ENCODE data around the gene NOXA1. TPM values are rescaled to one million over a fixed set of nuclear protein-coding genes. Genes with fewer than 3 reads are reported as not detected.
"Not testable (repeated sequence)": the region's sequence is repeated elsewhere in the genome, so short reads cannot be mapped to it uniquely, and the experiment has no call there.

NOXA1 gene
- total RNA-seq, 4 donors from 2014 or later, result 19.7 to 53.9 (median 40.8) TPM

- 94 to 100% methylated on average over 7 to 11 of the region's 11 CpGs for WGBS, 2 donors (ENCODE audit: low coverage in 1 of 2)
- H3K36me3 ChIP-seq, result no peaks in the 10 kb centered on the region
- in situ Hi-C loops (cut with MboI; ENCODE audit: low pct_ligation_motif_present in 1 of 4, low pct_unique_long_range_greater_than_20kb in 1 of 4, low sequenced_read_pairs in 3 of 4), result no loop called here
Measured at GRCh38 chr9:137375321-137376058, 47.7 kb upstream of the NOXA1 start.

DNA sequence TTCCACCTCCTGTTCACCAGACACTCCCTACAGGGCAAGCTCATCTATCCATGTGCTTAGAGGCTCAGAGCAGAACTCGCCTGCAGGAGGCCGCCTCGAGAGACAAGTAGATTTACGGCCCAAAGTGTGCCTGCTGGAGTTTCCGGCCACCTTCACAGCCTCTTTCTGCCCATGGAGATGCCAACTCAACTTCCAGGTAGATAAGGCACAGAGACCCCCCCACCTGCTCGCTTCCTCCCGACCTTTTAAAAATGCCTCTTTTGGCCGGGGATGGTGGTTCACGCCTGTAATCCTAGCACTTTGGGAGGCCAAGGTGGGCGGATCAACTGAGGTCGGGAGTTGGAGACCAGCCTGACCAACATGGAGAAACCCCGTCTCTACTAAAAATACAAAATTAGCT lies 46.8 kb upstream of the NOXA1 start:
- H3K36me3 ChIP-seq, result no peaks in the 10 kb centered on the region
- H3K4me3 ChIP-seq, result no peak overlapping the region
- H3K4me1 ChIP-seq, result no peaks in the 10 kb centered on the region
- H3K27ac ChIP-seq, result no peak overlapping the region
- TF ChIP-seq POLR2AphosphoS5 (IDR thresholded peaks at IDR 0.05) (no peak), POLR2A (IDR thresholded peaks at IDR 0.05) (no peak), CTCF (IDR thresholded peaks at IDR 0.05) (no peak), EP300 (IDR thresholded peaks at IDR 0.05; ENCODE audit: low read depth) (no peak)
- intact Hi-C loops (cut with DNase I; ENCODE audit: low total_unique reads) (no loop called here), in situ Hi-C loops (cut with MboI; ENCODE audit: low pct_ligation_motif_present in 1 of 4, low pct_unique_long_range_greater_than_20kb in 1 of 4, low sequenced_read_pairs in 3 of 4) (no loop called here)
- WGBS, 2 donors (ENCODE audit: low coverage in 1 of 2), result 93 to 100% methylated on average over 1 to 12 of the region's 12 CpGs
- no peak for DNase-seq
- H3K27me3 ChIP-seq, result no peaks in the 10 kb centered on the region
- no peaks in the 10 kb centered on the region for H3K9me3 ChIP-seq

More at GRCh38 chr9:137375321-137376058, 47.7 kb upstream of the NOXA1 start:
- Histone ChIP-seq H3K27ac (no peak overlapping the region), H3K4me1 (no peaks in the 10 kb centered on the region), H3K9me3 (no peaks in the 10 kb centered on the region), H3K4me3 (no peak overlapping the region), H3K27me3 (no peaks in the 10 kb centered on the region)
- DNase-seq, result no peak
- TF ChIP-seq POLR2AphosphoS5 (IDR thresholded peaks at IDR 0.05) (no peak), EP300 (IDR thresholded peaks at IDR 0.05; ENCODE audit: low read depth) (no peak), POLR2A (IDR thresholded peaks at IDR 0.05) (no peak), CTCF (IDR thresholded peaks at IDR 0.05) (no peak)
- intact Hi-C loops (cut with DNase I; ENCODE audit: low total_unique reads), result no loop called here

- intact Hi-C loops (cut with DNase I; ENCODE audit: low total_unique reads); H3K27me3 ChIP-seq; H3K4me3 ChIP-seq; H3K9me3 ChIP-seq; in situ Hi-C loops (cut with MboI; ENCODE audit: low pct_ligation_motif_present in 1 of 4, low pct_unique_long_range_greater_than_20kb in 1 of 4, low sequenced_read_pairs in 3 of 4); H3K36me3 ChIP-seq; H3K27ac ChIP-seq; DNase-seq; H3K4me1 ChIP-seq: not testable (repeated sequence)
- WGBS, 2 donors (ENCODE audit: low coverage in 1 of 2), result 91 to 94% methylated on average over 5 to 36 of the region's 37 CpGs
Measured at GRCh38 chr9:137378688-137379410, 44.3 kb upstream of the NOXA1 start.

- H3K4me3 ChIP-seq, result no peak overlapping the region
- no peaks in the 10 kb centered on the region for H3K27me3 ChIP-seq
- TF ChIP-seq POLR2A (IDR thresholded peaks at IDR 0.05) (no peak), EP300 (IDR thresholded peaks at IDR 0.05; ENCODE audit: low read depth) (no peak), POLR2AphosphoS5 (IDR thresholded peaks at IDR 0.05) (no peak)
- no peak for DNase-seq
- 90% methylated on average over 12 of the region's 12 CpGs; no CpG with 5 or more reads in 1 of the 2 donors for WGBS, 2 donors (ENCODE audit: low coverage in 1 of 2)
- H3K4me1 ChIP-seq, result no peaks in the 10 kb centered on the region
- in situ Hi-C loops (cut with MboI; ENCODE audit: low pct_ligation_motif_present in 1 of 4, low pct_unique_long_range_greater_than_20kb in 1 of 4, low sequenced_read_pairs in 3 of 4), result no loop called here
- H3K9me3 ChIP-seq, result no peaks in the 10 kb centered on the region
- intact Hi-C loops (cut with DNase I; ENCODE audit: low total_unique reads), result loop anchor here (5.0 kb wide), 1 partner anchor 713 kb away; no protein-coding TSS in a partner anchor
- no peaks in the 10 kb centered on the region for H3K36me3 ChIP-seq
- H3K27ac ChIP-seq, result no peak overlapping the region
Measured at GRCh38 chr9:137379761-137380161, 43.4 kb upstream of the NOXA1 start.

DNA sequence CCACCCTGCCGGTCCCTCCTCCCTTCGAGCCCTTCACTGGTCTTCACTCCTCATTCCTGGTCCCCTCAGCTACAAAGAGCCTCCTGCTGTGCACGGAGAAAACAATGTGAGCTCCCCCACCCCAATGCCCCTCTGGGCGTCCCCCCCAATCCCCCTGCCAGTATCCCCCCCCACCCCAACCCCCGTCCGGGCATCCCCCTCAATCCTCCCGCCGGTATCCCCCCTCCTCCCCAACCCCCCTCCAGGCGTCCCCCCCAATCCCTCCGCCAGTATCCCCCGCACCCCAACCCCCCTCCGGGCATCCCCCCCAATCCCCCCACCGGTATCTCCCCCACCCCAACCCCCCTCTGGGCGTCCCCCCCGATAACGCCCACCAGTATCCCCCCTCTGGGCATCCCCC lies 43.0 kb upstream of the NOXA1 start:
- in situ Hi-C loops (cut with MboI; ENCODE audit: low pct_ligation_motif_present in 1 of 4, low pct_unique_long_range_greater_than_20kb in 1 of 4, low sequenced_read_pairs in 3 of 4), result no loop called here
- H3K4me3 ChIP-seq, result no peak overlapping the region
- intact Hi-C loops (cut with DNase I; ENCODE audit: low total_unique reads), result loop anchor here (5.0 kb wide), 1 partner anchor 712 kb away; no protein-coding TSS in a partner anchor
- DNase-seq, result no peak
- no peak overlapping the region for H3K27ac ChIP-seq
- no peaks in the 10 kb centered on the region for H3K9me3 ChIP-seq
- no peaks in the 10 kb centered on the region for H3K36me3 ChIP-seq
- H3K4me1 ChIP-seq, result no peaks in the 10 kb centered on the region
- TF ChIP-seq EP300 (IDR thresholded peaks at IDR 0.05; ENCODE audit: low read depth) (no peak), CTCF (IDR thresholded peaks at IDR 0.05) (no peak), POLR2A (IDR thresholded peaks at IDR 0.05) (no peak), POLR2AphosphoS5 (IDR thresholded peaks at IDR 0.05) (no peak)
- WGBS, 2 donors (ENCODE audit: low coverage in 1 of 2), result 94% methylated on average over 8 of the region's 16 CpGs; no CpG with 5 or more reads in 1 of the 2 donors
- H3K27me3 ChIP-seq, result no peaks in the 10 kb centered on the region

All from transverse colon (tissue), 4 donors.